Bronchial epithelial cell (primary cell): ENCODE data around the gene MALAT1. TPM values are rescaled to one million over a fixed set of nuclear protein-coding genes. Genes with fewer than 3 reads are reported as not detected.

Experiments used
- DNase-seq: peaks from one replicate; pipeline ENCODE4 v3.0.0-alpha.2; 2010; ENCODE audit warnings: low read depth
- FAIRE-seq: peaks from 2 replicates; lab custom pipeline; 2011; peaks lifted over from hg19 to GRCh38; lab: Jason Lieb, UNC
- H3K27me3 ChIP-seq: 2 replicates; pipeline ENCODE4 v1.5.1; 2011; ENCODE audit warnings: low read length; ENCODE audit not compliant: control insufficient read depth, insufficient read depth
- H3K36me3 ChIP-seq: 2 replicates; pipeline ENCODE4 v1.5.1; 2011; ENCODE audit warnings: low read length; ENCODE audit not compliant: control insufficient read depth, insufficient read depth
- H3K4me3 ChIP-seq: 2 replicates; pipeline ENCODE4 v1.5.1; 2011; ENCODE audit warnings: mild to moderate bottlenecking, low read depth, low read length, control low read depth
- CTCF ChIP-seq: IDR thresholded peaks from 2 replicates; pipeline ENCODE4 v1.5.1; 2011; ENCODE audit warnings: mild to moderate bottlenecking, moderate library complexity, low read length, control low read depth, inconsistent platforms; ENCODE audit not compliant: insufficient read depth, severe bottlenecking
- total RNA-seq: library from RNA; depleted of rRNA; stranded (reverse); fragments of >200 nt; gene quantifications from 2 replicates; pipeline ENCODE4 v1.2.1, GENCODE V29; 2014

The MALAT1 gene
- total RNA-seq, 1 donor from 2014 or later: 11,095 TPM

- TF ChIP-seq CTCF: no peak
- FAIRE-seq: no peak
- no peak overlapping the region for H3K4me3 ChIP-seq
- no peaks in the 10 kb centered on the region for H3K27me3 ChIP-seq
- H3K36me3 ChIP-seq: no peaks in the 10 kb centered on the region
- DNase-seq: no peak
Observed at GRCh38 chr11:65492387-65492636, 6.5 kb upstream of the MALAT1 start.

- Histone ChIP-seq H3K27me3 (no peaks in the 10 kb centered on the region), H3K36me3 (no peaks in the 10 kb centered on the region), H3K4me3 (no peak overlapping the region)
- FAIRE-seq: no peak
- peak; percentile 89 for DNase-seq
- no peak for TF ChIP-seq CTCF
Observed at GRCh38 chr11:65492637-65493366, 6.0 kb upstream of the MALAT1 start.

GRCh38 chr11:65493367-65494176 lies 5.3 kb upstream of the MALAT1 start:
- no peak for TF ChIP-seq CTCF
- DNase-seq: peak; percentile 99
- Histone ChIP-seq H3K4me3 (no peak overlapping the region), H3K36me3 (no peaks in the 10 kb centered on the region), H3K27me3 (no peaks in the 10 kb centered on the region)
- FAIRE-seq: no peak

- TF ChIP-seq CTCF: no peak
- peaks cover 9% of the 10 kb centered on the region for H3K36me3 ChIP-seq
- FAIRE-seq (no peak), DNase-seq (no peak)
- H3K27me3 ChIP-seq: no peaks in the 10 kb centered on the region
- no peak overlapping the region for H3K4me3 ChIP-seq
Observed at GRCh38 chr11:65496304-65497140, 2.3 kb upstream of the MALAT1 start.

- peak; percentile 10 for TF ChIP-seq CTCF
- peaks cover 10% of the 10 kb centered on the region for H3K36me3 ChIP-seq
- FAIRE-seq: no peak
- peak overlapping the region; percentile 50 for H3K4me3 ChIP-seq
- DNase-seq: peak; percentile 87
- no peaks in the 10 kb centered on the region for H3K27me3 ChIP-seq
Observed at GRCh38 chr11:65497141-65498041, 1.5 kb upstream of the MALAT1 start.
